Measurements from ENCODE around the gene OSBPL3.

GRCh38 chr7:24949884-24950283, 30.1 kb downstream of the OSBPL3 start:
- TF ChIP-seq, protein P1, sequence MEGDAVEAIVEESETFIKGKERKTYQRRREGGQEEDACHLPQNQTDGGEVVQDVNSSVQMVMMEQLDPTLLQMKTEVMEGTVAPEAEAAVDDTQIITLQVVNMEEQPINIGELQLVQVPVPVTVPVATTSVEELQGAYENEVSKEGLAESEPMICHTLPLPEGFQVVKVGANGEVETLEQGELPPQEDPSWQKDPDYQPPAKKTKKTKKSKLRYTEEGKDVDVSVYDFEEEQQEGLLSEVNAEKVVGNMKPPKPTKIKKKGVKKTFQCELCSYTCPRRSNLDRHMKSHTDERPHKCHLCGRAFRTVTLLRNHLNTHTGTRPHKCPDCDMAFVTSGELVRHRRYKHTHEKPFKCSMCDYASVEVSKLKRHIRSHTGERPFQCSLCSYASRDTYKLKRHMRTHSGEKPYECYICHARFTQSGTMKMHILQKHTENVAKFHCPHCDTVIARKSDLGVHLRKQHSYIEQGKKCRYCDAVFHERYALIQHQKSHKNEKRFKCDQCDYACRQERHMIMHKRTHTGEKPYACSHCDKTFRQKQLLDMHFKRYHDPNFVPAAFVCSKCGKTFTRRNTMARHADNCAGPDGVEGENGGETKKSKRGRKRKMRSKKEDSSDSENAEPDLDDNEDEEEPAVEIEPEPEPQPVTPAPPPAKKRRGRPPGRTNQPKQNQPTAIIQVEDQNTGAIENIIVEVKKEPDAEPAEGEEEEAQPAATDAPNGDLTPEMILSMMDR (IDR thresholded peaks at IDR 0.05) = no peak
- TF ChIP-seq POLR2A (IDR thresholded peaks at IDR 0.05) = no peak

Measured in sigmoid colon (tissue), 3 donors.